IPS-18c (cell line): ENCODE results near the gene ATP8A2.
"Not testable (repeated sequence)": the region's sequence is repeated elsewhere in the genome, so short reads cannot be mapped to it uniquely, and the experiment has no call there.

Experiments used
- H3K4me3 ChIP-seq: 2 replicates; pipeline ENCODE4 v1.7.0; 2013; ENCODE audit warnings: low read depth, mild to moderate bottlenecking, low read length, moderate library complexity; ENCODE audit not compliant: insufficient read depth
- H3K9me3 ChIP-seq: one replicate; pipeline ENCODE4 v1.6.1; 2013; ENCODE audit warnings: mild to moderate bottlenecking, low read length, moderate library complexity; ENCODE audit not compliant: control insufficient read depth, insufficient read depth

The ATP8A2 gene

GRCh38 chr13:25572171-25572570 is 200.4 kb downstream of the ATP8A2 start:
- not testable (repeated sequence) for H3K4me3 ChIP-seq, H3K9me3 ChIP-seq

- H3K4me3 ChIP-seq: no peak overlapping the region
- no peaks in the 10 kb centered on the region for H3K9me3 ChIP-seq
These were observed 202.9 kb downstream of the ATP8A2 start for GRCh38 chr13:25574437-25575411.

- H3K4me3 ChIP-seq: no peak overlapping the region
- no peaks in the 10 kb centered on the region for H3K9me3 ChIP-seq
These were observed 203.8 kb downstream of the ATP8A2 start for GRCh38 chr13:25575562-25575961.

DNA sequence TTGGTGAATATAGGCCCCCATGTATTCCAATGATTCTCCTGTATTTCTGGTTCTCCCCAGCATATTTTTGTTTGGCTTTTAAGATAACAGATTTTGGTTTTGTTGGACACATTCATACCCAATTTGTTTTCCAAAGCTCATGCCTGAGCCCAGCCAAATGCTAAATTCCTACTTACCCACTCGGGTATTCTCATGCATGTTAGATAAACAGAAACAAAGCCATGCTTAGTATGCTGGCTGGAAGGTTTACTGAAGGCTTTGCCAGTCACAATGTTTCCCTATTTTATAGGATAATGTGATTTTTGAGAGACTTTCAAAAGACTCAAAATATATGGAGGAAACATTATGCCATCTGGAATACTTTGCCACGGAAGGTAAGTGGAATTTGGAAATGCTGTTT is 206.8 kb downstream of the ATP8A2 start:
- H3K4me3 ChIP-seq: no peak overlapping the region
- H3K9me3 ChIP-seq: no peaks in the 10 kb centered on the region

DNA sequence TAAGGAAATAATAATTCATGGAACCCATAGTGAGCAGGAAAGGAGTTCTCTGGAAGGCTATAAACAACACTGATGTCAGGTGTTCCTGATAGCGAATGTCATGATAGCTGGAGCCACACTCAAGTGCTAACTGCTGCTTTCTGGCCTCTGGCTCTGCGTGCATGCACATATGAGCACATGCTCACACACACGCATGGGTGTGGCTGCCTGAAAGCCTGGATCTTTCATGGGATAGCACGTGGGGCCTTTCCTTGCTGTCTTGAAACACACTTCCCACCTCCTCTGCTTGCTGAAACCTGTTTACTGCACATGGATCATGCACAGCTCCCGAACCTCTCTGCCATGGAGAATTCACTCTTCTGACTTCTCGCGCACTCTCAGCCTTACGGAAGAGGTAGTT is 207.4 kb downstream of the ATP8A2 start:
- Histone ChIP-seq H3K9me3 (no peaks in the 10 kb centered on the region), H3K4me3 (no peak overlapping the region)

DNA sequence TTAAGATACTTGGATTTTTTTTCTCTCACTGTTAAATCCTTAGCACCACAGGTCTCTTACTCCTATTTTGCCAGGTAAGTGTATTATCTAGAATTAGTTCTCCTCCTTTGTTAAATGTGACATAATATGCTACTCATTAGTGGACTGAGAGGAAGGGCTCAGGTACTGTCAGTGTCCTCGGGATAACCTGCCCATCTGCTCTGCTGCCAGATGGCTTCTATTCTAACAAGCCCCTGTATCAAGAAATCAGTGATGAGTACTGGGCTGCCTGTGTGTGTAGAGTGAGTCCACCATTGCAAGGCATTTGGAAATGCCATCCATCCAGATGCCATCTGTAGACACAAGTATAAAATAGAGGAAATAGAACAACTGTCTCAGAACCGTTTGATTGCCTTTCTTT is 209.6 kb downstream of the ATP8A2 start:
- H3K4me3 ChIP-seq: no peak overlapping the region
- H3K9me3 ChIP-seq: no peaks in the 10 kb centered on the region

DNA sequence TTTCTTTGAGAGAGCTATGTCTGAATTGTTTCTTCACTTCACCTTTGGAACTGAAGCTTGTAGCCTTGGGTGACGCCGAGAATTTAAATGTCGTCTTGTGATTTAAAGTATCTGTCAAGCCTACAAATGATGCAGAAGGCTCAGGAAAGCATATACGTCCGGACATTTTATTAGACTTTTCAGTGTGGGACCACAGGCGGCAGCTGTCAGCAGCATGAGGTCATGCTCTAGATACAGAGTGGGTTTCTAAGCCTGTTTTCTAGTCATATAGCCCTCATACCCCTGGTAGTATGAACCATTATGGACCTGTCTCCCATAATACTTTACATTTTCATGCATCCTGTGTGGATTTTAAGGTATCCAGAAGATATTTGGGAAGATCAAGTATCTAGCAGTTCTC is 212.3 kb downstream of the ATP8A2 start:
- no peak overlapping the region for H3K4me3 ChIP-seq
- no peaks in the 10 kb centered on the region for H3K9me3 ChIP-seq

GRCh38 chr13:25585000-25585399 is 213.2 kb downstream of the ATP8A2 start:
- no peaks in the 10 kb centered on the region for H3K9me3 ChIP-seq
- H3K4me3 ChIP-seq: no peak overlapping the region

DNA sequence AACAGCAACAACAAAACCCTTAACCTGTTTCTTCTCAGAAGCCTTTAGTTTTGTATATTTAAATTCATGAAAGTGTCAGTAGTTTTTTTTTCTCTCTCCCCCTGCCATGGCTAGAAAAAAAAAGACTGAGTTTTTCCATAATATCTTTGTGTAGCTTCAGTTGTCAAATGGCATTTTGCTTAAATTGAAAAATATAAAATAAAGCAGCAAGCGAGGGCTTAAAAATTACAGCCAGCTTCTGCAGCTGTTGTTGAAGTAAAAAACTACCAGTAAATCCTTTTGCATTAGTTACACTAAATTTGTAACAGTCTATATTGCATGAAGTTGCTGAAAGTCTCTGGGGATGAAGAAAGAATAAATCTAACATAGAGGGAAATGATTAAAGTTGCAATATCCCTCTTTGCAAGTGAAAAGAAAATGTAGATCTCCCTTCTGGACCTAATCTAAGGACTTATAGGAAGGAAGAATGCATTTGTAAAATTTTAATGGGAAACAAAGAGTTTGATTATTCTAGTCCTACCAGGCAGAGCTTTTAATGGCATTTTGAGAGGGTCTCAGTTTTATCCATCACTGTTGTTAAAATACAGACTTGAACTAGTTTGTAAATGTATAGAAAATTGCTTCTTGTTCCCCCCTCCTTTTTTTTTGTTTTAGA is 215.7 kb downstream of the ATP8A2 start:
- H3K4me3 ChIP-seq: no peak overlapping the region
- H3K9me3 ChIP-seq: no peaks in the 10 kb centered on the region

- H3K4me3 ChIP-seq: no peak overlapping the region
- peaks cover 2% of the 10 kb centered on the region for H3K9me3 ChIP-seq
These were observed 216.7 kb downstream of the ATP8A2 start for GRCh38 chr13:25588336-25589060.

DNA sequence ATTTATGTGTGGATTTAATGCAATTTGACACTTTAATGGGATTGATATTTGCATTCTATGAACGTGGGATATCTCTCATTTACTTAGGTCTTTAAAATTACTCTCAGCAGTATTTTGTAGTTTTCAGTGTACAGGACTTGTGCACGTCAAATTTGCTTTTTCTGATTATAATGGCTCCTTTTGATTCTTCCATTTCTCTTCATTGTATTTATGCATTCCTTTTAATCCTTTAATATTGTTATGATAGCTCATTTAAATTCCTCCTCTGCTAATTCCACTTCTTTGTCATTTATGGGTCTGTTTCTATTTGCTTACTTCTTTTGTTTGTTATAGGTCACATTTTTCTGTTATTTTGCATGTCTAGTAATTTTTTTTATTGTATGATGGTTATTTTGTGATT is 226.6 kb downstream of the ATP8A2 start:
- Histone ChIP-seq H3K9me3 (peaks cover under 1% of the 10 kb centered on the region), H3K4me3 (no peak overlapping the region)

- H3K9me3 ChIP-seq: no peaks in the 10 kb centered on the region
- no peak overlapping the region for H3K4me3 ChIP-seq
These were observed 230.4 kb downstream of the ATP8A2 start for GRCh38 chr13:25602176-25602575.

DNA sequence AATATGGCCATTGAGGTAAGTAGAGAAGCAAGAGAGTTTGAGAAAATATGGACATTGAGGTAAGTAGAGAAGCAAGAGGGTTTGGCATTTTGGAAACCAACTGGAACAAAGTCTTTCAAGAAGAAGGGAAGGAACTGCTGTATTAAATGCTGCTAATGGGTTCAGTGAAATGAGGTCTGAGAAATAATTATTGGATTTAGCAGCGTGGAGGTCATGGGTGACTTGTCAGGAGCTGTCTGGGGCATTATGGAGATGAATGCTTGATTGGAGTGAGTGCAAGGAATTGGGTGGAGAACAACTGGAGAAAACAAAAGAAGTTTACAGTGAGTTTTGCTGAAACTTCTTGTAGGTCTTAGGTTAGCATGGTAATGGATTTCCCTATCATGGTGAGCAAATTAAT is 232.3 kb downstream of the ATP8A2 start:
- Histone ChIP-seq H3K4me3 (no peak overlapping the region), H3K9me3 (no peaks in the 10 kb centered on the region)

DNA sequence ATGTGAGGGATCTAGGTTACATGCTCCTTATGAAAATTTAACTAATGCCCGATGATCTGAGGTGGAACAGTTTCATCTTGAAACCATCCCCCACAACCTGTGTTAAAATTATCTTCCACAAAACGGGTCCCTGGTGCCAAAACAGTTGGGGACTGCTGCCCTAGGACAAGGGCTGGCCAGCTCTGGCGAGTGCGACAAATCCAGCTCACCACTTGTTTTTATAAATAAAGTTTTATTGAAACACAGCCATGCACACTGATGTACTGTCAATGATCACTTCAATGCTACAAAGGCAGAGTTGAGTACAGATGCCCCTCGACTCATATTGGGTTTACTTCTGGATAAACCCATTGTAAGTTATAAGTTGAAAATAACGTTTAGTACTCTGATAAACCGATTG is 235.3 kb downstream of the ATP8A2 start:
- no peak overlapping the region for H3K4me3 ChIP-seq
- no peaks in the 10 kb centered on the region for H3K9me3 ChIP-seq

DNA sequence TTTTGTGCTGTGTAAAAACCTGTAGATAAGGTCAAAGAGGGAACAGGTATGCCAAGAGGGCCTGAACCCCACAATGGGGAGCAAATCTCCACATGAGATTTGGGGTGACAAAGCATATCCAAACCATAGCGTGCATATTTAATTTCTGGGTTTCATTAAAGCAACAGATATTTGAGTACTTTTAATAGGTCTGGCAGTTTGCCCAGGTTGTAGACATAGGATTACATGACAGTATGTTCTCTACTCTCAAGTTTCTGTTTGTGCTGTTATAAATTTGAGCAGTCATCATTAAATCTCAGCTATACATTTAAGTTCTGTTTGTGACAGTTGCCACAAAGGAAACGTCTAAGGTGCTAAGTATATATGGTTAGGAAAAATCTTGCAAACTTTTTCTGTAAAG is 236.4 kb downstream of the ATP8A2 start:
- no peaks in the 10 kb centered on the region for H3K9me3 ChIP-seq
- H3K4me3 ChIP-seq: no peak overlapping the region

- Histone ChIP-seq H3K4me3 (no peak overlapping the region), H3K9me3 (peaks cover 2% of the 10 kb centered on the region)
These were observed 244.9 kb downstream of the ATP8A2 start for GRCh38 chr13:25616674-25617073.

DNA sequence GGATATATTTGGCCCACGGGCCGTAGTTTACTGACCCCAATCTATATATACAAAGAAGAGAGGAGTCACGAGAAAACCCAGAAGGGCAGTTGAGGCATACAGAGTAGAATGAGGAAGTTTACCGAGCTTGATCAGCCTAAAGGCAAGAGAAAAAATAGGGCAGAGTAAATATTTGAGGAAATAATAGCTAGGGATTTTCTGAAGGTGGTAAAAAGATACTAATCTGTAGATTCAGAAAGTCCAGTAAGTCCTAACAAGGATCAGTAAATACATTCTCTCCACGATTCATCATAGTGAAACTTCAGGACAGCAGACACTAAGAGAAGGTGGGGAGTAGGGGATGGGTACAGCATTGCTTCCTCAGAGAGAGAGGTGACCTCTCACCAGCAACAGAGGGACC is 248.1 kb downstream of the ATP8A2 start:
- peaks cover 2% of the 10 kb centered on the region for H3K9me3 ChIP-seq
- H3K4me3 ChIP-seq: no peak overlapping the region

- no peaks in the 10 kb centered on the region for H3K9me3 ChIP-seq
- H3K4me3 ChIP-seq: no peak overlapping the region
These were observed 253.6 kb downstream of the ATP8A2 start for GRCh38 chr13:25625414-25625813.
